Cortex of kidney (tissue), 1 donor: ENCODE results near the gene ACVR2A.

Experiments
- DNase-seq: peaks from one replicate; lab custom pipeline; 2025; lab: John Stamatoyannopoulos, UW

Gene ACVR2A

DNA sequence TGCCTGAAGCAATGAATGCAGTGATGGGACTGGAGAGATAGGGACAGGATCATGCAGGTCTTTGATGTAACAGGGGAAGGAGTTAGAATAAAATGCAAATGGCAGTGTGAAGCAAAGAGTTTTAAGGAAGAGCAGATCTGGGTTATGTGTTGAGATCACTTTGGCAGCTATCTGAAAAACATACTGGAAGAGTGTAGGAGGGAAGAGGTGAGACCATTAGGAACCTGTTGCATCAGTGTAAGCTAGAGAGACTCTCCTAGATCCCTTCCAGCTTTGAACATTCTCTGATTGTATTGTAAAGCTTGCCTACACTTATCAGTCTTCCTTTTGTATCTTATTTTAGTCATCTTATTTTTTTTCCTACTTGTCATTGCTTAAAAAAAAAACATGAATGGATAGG is 10.5 kb downstream of the ACVR2A start:
- DNase-seq = no peak

DNA sequence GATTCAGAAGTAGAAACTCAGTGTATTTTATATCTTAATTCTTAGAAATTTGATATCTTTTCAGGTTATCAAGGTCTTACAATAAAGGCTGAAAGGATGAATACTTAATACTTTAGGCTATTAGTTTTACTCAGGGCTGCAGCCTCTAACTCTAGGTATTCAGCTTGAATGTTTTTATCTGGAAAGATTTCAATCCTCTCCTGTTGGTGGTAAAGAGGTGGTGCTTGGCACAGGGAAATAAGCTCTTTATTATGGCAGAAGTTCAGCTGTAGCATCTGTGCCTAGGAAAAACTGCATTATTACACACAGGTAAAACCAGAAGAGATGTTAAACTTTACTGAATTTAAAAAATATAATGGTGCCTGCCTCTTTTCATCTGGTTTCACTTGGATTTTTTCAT is 11.1 kb downstream of the ACVR2A start:
- no peak for DNase-seq

DNA sequence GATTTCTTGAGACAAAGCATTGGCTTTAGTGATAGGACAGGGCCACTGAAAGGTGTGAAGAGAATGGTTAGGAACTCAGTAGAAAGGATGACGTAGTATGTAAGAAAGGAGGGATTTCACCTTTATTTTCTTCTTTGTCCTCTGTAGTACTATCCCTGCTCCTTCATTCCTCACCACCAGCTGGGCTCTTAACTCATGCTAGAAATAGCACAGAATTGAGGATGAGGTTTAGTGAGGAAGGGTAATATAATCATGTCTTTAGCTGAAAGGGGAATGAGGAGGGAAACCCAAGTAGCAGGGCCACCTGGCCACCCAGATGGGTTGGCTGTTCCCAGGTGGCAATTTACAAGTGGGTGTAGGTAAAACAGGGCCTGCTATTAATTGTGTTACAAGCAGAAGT is 15.2 kb downstream of the ACVR2A start:
- DNase-seq = no peak

DNA sequence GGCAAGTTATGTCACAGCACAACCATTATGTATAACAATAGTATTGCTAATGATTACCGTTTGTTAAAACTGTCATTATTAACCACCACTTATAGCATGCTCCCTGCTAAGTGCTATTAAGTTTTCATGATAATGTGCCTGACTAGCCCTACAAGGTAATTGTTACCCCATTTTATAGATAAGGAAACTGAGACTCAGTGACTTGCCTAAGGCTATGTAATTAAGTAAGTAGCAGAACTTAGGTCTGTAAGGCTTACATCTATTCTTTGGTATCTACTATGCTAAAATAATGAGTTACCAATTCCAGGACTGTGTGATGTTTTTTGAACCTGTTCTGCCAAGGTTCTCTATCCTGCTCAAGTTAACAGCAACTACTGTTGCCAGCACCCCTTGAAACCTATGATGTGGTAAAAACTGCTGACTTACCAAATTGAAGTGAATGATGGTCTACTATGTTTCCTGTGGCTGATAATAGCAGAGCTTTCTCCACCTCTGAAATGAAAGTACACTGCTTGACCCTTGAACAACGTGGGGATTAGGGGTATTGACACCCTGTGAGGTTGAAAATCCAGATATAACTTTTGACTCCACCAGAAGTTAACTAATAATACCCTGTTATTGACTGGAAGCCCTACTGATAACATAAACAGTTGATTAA is 18.2 kb downstream of the ACVR2A start:
- no peak for DNase-seq

DNA sequence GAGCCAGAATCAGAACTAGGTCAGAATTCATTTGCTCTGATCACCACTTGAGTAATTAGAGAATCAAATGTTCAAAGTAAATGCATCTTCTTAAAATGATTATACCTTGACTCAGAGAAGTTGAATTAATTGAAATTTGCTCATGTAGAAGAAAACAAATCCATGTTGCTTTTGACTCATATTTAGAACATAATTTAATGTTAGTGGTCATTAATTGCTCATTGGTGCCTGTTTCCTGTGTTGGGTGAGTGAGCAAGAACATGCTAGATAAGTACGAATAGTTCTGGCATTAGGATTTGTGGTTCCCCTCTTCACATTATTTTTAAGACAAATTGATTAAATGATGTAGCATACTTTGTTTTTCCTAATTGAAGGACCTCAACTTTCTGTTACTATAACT is 19.0 kb downstream of the ACVR2A start:
- DNase-seq = no peak

DNA sequence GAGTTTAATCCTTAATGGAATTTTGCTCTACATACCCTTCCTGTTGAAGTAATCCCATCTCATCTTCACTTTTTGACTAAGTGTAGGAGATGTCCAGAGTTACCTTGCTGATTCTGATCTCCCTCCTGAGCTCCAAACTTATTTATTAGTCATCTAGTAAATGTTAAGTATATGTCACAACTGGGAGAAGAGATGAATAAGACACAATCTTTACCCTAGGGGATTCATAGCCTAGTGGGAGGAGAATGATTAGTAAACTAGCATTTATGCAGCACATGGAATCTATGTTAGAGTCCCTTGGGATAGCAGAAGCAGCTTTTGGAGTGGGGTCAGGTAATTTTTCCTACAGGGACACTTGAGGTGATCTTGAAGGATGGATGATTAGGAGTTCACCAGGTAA is 20.7 kb downstream of the ACVR2A start:
- no peak for DNase-seq

DNA sequence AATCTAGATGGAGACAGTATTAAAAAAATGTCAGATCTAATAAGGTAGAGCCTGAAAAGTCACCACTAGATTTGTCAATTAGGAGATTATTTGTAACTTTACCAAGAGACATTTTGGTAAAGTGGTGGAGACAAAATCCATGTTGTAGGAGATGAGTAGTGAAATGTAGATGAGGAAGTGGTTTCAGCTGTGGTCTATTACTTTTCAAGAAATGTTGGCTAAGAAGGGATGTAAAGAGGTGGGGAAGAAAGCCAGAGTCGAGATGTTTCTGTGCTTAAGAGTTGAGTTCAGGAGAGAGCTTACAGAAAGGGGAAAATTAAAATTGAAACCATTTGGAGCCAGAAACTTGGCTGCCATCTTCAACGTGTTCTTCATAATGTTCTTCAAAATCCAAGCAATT is 22.2 kb downstream of the ACVR2A start:
- DNase-seq = no peak

DNA sequence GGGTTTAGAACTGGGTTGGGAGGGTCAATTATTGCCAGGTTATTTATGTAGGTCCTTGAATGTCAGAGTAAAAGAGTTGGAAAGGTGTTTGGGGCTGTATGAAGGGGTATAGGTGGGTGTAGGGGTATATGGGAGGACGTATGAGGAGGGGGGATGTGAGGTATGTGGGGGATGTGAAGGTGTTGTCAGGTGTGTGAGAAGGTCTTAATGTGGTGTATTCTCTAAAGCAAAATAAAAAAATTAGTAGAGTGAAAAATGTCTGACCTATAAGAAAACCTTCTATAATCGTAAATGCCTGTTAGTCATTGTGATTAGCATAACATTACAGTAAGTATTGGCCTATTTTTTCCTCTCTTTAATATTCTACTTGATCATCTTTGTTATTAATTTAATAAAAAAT is 25.1 kb downstream of the ACVR2A start:
- DNase-seq = no peak

DNA sequence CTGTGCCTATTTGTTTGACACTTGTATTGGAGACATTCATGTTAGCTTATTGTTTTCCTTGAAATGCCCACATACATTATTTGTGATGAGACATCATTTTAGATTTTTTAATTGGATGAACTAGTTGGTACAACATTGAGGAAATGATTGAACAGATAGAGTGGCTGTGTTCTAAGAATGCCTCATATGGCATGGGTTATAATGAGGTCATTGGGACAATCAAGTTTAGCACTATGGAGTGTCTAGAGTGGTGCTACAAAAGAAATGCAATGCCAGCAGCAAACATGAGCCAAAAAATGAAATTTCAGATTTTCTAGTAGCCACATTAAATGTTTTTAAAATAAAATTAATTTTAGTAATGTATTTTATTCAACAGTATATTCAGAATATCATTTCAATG is 28.1 kb downstream of the ACVR2A start:
- no peak for DNase-seq

DNA sequence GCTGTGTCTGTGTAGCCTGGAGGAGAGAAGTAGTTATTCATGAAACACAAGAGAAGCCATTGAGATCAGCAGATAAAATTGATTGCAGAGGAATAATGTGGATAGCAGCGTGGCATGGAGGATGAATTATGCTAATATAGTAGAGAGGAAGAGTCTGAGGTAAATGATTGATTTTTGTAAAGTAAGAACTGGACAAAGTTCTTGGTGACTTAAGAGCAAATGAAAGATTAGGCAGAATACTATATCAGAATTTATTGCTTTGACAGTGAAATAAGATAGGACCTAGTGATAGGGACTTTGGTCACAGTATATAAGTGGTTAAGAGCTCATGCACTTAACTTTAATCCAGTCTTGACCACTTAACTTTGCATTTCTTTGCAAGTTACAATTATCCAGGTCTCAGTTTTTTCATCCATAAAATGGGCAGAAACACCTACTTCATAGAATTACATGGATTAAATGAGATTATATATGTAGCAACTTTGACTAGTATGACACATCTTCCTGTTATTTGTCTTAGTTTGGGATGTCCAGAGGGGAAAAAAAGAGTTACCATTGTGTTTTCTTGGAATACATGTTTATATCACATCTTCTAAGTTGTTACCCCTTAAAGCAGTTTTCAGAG is 29.1 kb downstream of the ACVR2A start:
- DNase-seq = no peak

DNA sequence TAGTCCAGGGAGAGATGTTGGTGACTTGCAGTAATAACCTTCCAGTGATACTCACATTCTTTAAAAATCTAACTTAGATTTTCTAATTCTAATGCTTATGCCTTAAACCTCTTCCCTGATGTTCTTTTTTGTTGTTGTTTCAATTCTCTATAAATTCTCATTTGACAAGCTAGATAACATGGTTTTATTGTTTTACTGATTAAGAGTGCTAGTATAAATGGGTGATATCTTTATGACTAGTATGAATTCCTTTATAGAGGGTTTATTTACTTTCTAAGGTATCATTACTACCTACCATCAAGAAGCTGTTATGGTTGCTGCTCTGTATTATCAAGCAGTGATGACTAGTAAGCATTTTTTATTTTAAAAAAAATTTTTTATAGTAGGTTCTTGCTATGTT is 35.0 kb downstream of the ACVR2A start:
- DNase-seq = no peak

DNA sequence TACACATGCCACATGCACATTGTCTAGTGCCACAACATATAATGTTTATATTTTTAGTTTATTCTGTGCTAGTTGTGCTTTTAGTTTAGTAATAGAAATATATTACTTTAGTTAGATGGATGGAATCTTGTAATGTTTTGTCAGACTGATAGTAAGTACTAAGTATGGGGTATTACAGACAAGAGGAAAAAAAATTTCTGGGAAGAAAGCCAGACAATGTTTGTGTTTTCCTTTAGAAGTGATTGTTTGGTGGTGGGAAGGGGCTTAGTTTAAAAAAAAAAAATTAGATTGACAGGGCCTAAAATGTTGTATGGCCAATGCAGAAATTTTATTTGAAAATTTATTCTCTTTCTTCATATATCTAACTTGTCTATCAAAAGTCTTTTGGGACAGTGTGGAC is 37.8 kb downstream of the ACVR2A start:
- no peak for DNase-seq

DNA sequence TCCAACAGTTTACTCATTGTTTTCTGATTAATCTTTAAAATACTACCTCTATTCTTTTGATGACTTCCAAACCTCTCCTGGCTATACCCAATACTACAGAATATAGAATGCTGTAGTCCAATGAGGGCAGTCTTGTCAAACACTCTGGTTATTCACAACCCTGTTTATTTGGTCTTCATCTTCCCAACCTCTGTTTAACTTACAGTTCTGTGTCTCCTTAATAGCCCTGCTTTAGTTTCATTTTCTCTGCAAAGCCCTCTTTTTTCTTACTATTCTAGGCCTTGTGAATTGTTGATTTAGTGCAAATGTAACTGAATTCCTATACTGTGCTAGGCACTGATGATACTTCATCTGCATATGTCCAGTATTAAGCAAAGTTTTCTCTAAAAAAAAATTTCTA is 40.0 kb downstream of the ACVR2A start:
- DNase-seq = no peak

DNA sequence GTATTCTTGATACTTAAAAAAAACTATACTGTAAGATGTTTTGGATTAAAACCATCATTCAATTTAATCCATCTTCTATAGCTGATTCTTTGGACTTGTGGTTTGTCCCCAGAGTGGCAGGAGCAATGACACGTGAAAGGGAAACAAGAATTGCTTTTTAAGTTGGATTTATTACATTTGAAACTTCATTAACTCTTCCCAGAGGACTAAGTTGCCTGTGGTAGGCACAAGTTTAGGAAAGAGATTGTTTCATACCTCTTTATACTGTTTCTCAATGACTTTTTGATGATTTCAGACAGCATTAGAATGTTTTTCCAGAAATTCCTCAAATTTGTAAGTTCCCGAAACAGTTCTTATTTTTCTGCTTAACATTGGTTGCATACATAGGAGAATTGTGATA is 41.3 kb downstream of the ACVR2A start:
- no peak for DNase-seq

DNA sequence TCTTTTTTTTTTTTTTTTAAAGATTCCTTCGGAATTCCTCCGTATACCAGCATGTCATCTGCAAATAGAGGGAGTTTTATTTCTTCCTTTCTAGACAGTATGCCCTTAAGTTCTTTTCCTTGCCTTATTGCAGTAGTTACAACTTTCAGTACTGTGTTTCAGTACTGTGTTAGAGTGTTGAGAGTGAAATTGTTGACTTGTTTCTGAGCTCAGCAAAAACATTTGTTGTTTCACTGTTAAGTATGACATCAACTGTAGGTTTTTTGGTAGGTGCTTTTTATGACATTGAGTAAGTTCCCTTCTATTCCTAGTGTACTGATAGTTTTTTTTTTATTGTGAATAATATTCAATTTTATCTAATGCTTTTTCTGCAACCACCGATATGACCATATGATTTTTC is 43.9 kb downstream of the ACVR2A start:
- DNase-seq = no peak

DNA sequence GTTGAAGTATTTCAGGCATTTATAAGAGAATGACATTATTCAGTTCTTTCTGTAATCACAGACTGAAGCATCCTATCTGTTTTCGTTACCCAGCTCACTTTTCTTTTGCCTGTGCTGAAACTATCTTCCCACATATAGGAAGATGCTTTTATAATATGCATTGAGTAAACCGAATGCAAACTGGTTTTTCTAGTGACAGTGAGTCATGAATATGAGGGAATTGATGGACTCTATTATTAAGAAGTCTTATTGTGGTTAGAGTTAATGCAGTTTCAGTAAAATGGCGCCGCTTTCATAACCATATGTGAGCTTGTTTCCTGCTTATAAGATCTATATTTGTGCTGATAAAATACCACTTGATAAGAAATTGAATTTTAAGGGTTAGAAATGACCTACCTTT is 59.2 kb downstream of the ACVR2A start:
- no peak for DNase-seq

DNA sequence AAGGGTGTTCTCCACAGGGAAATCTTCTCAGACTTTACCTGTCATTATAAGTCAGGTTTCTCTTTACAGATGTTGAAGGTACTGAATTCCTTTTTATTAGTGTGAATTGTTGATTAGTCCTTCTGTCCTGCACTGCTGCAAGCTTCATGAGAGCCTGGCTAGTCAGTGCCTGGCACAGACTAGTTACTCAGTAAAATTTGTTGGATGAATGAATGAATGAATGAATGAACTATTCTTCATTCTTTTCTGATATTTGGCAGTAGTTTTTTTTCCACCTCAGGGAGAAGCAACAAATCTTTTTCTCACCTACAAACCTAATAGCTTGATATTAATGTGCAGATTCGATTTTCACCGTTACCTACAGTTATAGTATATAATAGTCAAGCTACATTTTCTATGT is 64.3 kb downstream of the ACVR2A start:
- no peak for DNase-seq

DNA sequence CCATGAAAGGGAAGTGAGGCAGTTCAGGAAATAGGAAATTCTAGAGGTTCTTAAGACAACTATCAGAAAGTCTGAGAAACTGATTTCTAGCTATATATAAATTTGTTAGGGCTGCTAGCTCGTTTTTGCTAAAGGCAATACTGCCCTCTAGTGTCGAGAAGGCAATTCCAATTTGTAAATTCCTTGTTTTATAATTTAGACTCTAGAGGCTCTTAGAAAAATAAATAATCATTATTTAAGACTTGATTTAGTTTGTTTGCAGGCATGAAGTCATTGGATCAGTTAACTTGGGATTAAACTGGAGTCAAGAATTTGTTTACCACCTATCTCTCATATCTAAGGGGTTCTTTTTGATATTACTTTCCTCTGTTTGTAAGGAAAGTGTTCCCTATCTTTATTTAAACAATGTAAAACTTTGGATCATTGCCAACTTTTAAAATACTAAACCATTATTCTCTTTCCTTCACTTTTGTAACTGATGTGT is 66.2 kb downstream of the ACVR2A start:
- no peak for DNase-seq

DNA sequence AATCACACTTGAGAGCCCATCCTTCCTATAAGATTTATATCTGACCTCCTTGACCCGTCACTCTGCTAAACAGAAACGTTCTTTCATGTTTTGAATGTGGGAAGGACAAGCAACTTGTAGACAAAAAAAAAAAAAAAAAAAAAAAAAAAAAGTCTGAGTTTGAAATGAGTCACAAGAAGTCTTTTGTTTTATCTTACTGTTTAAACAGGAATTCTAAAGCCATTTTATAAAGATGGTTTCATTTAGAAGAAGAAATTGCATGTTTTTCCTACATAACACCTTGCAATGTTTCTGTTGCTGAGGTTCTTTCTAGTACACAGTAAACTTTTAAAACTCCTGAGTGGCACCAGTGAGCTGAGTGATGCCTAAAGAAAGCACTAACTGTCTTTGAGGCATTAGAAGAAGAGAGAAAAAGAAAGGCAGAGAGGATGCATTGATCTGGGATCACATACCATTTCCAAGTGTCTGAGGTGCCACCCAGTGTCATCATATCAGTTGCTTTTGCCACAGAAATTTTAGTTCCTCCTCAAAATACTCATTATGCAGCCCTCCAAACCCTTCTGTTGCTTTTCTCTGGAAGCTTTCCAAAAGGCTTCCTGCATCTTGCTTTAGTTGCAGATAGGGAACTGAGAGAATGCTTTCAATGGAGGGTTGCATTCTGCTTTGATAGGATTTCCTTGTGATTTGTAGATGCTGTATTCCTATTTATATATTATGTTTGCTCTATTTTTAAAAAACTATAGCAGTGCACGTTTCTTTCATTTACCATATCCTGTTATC is 69.1 kb downstream of the ACVR2A start:
- no peak for DNase-seq

DNA sequence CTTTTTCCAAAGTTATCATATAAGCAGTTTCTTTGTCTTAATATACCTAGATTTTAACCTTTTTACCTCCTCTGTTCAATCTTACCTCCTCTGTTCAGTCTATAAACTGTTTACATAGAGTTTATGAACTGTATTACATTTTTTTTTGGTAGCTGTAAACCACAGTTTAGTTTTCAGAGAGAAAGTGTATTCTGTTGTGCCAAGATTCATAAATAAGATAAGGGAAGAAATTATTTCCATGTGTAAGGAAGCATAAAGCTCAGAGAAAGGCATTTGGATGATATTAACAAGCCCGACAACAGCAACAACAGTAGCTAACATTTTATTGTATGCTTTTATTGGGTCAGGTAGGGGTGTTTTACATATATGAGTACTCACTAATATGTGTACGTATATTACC is 71.2 kb downstream of the ACVR2A start:
- DNase-seq = no peak

DNA sequence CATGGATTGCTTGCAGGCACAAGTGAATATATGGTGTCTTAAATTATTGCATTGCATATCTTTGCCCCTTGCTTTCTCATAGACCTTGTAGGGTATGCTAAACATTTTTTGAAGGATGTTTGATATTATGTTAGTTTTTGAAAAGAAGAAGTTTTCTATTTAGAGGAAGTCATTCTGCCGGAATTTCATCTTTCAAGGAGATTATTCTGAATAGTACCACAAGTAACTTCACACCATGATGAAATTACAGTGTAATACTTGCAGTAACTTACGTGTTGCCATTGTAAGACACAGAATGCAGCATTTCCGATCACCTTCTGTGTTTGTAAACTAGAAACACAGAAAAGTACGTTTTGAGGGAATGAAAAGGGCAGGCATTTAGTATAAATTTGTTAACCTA is 71.9 kb downstream of the ACVR2A start:
- no peak for DNase-seq

DNA sequence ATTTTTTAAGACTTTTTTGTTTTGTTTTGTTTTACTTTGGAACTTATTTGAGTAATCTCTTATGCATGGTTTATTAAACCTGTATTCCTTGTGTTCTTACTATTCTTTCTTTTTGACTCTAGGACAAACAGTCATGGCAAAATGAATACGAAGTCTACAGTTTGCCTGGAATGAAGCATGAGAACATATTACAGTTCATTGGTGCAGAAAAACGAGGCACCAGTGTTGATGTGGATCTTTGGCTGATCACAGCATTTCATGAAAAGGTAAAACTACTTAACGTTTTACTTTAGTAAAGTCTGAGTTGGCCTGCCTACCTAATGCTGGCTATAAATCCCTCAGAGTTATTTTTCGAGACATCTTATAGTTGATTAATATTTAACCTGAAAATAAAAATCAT is 72.3 kb downstream of the ACVR2A start:
- DNase-seq = no peak

DNA sequence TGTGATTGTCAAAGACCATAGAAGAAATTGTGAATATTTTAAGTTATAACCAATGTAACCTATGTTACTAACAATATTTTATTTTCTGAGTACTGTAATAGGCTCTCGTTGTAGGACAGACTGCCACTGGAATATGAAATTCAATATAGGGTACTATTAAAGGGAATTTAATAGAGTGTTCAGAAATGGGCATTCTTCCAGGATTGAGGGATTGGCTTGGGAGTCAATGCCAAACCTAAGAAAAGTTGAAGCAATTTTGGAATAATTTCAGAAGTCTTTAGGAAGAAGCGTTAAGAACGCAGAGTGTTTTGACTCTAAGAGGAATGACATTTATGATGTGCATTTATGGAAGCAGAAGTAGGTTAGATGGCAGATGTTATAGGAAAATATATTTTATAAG is 79.0 kb downstream of the ACVR2A start:
- DNase-seq = no peak
